GM19328 (cell line): ENCODE results near the gene ZNF490.
A peak's percentile ranks its signal among the peaks of the same experiment; 100 is the strongest.
"Not testable (repeated sequence)": the region's sequence is repeated elsewhere in the genome, so short reads cannot be mapped to it uniquely, and the experiment has no call there.

Experiments used
- ATAC-seq: cut with Tn5 transposase; IDR thresholded peaks from one replicate; pipeline ENCODE4 v1.9.1; 2021; ENCODE audit warnings: mild to moderate bottlenecking, moderate library complexity; ENCODE audit not compliant: unreplicated experiment

Gene ZNF490

GRCh38 chr19:12610540-12611360, at the start of gene ZNF490, which contains the start of gene ZNF791:
TSS of gene ZNF490 (minus strand) at chr19:12610813. CDS start at chr19:12610680, 133 bp downstream.
TSS of gene ZNF791 (plus strand) at chr19:12610920. CDS start at chr19:12611080, 160 bp downstream.
- peak; percentile 84 for ATAC-seq

- no peak for ATAC-seq
Observed at GRCh38 chr19:12657966-12658365, 47.4 kb upstream of the ZNF490 start.

GRCh38 chr19:12656899-12657571, 46.4 kb upstream of the ZNF490 start:
- ATAC-seq: no peak

GRCh38 chr19:12655546-12655945, 44.9 kb upstream of the ZNF490 start:
- ATAC-seq: no peak

- no peak for ATAC-seq
Observed at GRCh38 chr19:12652219-12652618, 41.6 kb upstream of the ZNF490 start.

- ATAC-seq: no peak
Observed at GRCh38 chr19:12649941-12650340, 39.3 kb upstream of the ZNF490 start.

- ATAC-seq: no peak
Observed at GRCh38 chr19:12648088-12648487, 37.5 kb upstream of the ZNF490 start.

- ATAC-seq: no peak
Observed at GRCh38 chr19:12647490-12648071, 37.0 kb upstream of the ZNF490 start.

GRCh38 chr19:12647047-12647446, 36.4 kb upstream of the ZNF490 start:
- ATAC-seq: no peak

GRCh38 chr19:12646551-12646950, 35.9 kb upstream of the ZNF490 start:
- no peak for ATAC-seq

GRCh38 chr19:12643716-12644115, 33.1 kb upstream of the ZNF490 start:
- not testable (repeated sequence) for ATAC-seq

GRCh38 chr19:12642506-12642905, 31.9 kb upstream of the ZNF490 start:
- ATAC-seq: no peak

- ATAC-seq: no peak
Observed at GRCh38 chr19:12641456-12641855, 30.8 kb upstream of the ZNF490 start.

GRCh38 chr19:12639901-12640613, 29.4 kb upstream of the ZNF490 start:
- no peak for ATAC-seq

- ATAC-seq: no peak
Observed at GRCh38 chr19:12638611-12639182, 28.1 kb upstream of the ZNF490 start.

- no peak for ATAC-seq
Observed at GRCh38 chr19:12636631-12637030, 26.0 kb upstream of the ZNF490 start.

- no peak for ATAC-seq
Observed at GRCh38 chr19:12629215-12629614, 18.6 kb upstream of the ZNF490 start.

- no peak for ATAC-seq
Observed at GRCh38 chr19:12628040-12629022, 17.7 kb upstream of the ZNF490 start.

- ATAC-seq: no peak
Observed at GRCh38 chr19:12626958-12627357, 16.3 kb upstream of the ZNF490 start.
